OCI-M1 (cell line): ENCODE data around the gene FCAR.
"Not testable (repeated sequence)": the region's sequence is repeated elsewhere in the genome, so short reads cannot be mapped to it uniquely, and the experiment has no call there.

Experiments
- DNase-seq: peaks from one replicate; lab custom pipeline; 2025; lab: John Stamatoyannopoulos, UW

Gene FCAR

DNA sequence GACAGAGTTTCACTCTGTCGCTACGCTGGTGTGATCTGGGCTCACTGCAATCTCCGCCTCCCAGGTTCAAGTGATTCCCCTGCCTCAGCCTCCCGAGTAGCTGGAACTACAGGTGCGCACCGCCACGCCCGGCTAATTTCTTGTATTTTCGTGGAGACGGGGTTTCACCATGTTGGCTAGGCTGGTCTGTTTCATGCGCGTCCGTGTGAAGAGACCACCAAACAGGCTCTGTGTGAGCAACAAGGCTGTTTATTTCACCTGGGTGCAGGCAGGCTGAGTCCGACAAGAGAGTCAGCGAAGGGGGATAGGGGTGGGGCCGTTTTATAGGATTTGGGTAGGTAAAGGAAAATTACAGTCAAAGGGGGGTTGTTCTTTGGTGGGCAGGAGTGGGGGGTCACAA lies 20.1 kb downstream of the FCAR start:
- DNase-seq, result not testable (repeated sequence)

- no peak for DNase-seq
These were observed 22.0 kb downstream of the FCAR start for GRCh38 chr19:54896036-54896435.

GRCh38 chr19:54898685-54899084 lies 24.6 kb downstream of the FCAR start:
- not testable (repeated sequence) for DNase-seq

DNA sequence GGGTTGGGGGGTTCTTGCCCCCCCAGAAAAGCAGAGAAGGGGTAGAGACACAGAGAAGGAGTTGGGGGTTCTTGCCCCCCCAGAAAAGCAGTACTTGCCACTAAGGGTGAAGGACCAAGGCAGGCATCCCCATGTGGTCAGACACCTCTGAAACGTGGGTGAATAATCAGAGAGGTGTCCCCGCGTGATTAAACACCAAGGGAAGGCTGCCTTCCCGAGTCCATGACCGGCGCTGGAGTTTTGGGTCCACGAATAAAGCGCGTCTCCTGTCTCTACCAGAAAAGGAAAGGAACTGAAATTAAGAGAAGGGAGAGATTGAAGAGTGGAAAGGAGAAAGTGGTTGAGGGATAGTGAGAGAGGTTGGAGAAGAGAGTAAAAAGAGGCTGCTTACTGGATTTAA lies 25.6 kb downstream of the FCAR start:
- not testable (repeated sequence) for DNase-seq

- DNase-seq, result not testable (repeated sequence)
These were observed 27.1 kb downstream of the FCAR start for GRCh38 chr19:54901153-54901552.

- no peak for DNase-seq
These were observed 28.0 kb downstream of the FCAR start for GRCh38 chr19:54902061-54902460.

- DNase-seq, result no peak
These were observed 29.3 kb downstream of the FCAR start for GRCh38 chr19:54903303-54903702.

- DNase-seq, result not testable (repeated sequence)
These were observed 30.2 kb downstream of the FCAR start for GRCh38 chr19:54904261-54904660.

DNA sequence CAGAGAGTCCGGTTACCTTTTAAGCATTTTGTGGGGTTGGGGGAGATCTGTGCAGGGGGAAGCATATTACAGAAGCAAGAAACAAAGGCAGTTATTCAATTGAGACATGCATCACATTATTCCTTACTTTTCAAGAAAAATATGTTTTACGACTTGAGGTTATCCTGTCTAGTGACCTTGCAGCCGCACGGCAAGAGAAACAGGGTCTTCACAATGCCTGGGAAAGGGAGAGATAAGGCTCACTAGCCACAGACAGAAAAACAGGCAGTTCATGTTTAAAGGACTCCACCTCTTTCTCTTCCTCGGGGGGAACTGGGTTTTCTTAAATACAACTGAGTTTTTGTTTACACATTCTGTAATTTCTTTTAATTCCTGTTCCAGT lies 31.4 kb downstream of the FCAR start:
- peak; percentile 27 for DNase-seq

GRCh38 chr19:54905803-54906511 lies 31.9 kb downstream of the FCAR start, which contains the start of gene NCR1:
TSS of gene NCR1 (plus strand) at chr19:54906148. CDS start at chr19:54906188, 40 bp downstream.
- no peak for DNase-seq

- no peak for DNase-seq
These were observed 32.8 kb downstream of the FCAR start for GRCh38 chr19:54906819-54907218.

GRCh38 chr19:54907899-54908298 lies 33.9 kb downstream of the FCAR start:
- DNase-seq, result not testable (repeated sequence)

DNA sequence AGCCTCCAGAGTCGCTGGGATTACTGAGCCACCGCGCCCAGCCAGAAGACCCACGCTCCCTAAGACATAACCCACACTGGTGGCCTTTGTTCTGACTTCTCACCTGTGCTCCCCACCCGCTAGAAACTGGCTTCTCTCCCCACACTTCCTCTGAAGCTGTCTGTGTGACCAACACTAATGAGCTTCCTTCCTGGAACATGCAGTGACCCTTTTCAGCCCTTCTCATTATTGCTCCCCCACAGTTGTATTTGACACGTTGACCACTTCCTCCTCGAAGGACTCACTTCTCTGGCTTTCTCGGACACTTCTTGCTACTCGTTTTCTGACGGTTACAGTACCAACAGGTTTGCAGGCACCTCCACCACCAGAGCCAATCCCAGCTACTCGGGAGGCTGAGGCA lies 42.8 kb downstream of the FCAR start:
- no peak for DNase-seq

DNA sequence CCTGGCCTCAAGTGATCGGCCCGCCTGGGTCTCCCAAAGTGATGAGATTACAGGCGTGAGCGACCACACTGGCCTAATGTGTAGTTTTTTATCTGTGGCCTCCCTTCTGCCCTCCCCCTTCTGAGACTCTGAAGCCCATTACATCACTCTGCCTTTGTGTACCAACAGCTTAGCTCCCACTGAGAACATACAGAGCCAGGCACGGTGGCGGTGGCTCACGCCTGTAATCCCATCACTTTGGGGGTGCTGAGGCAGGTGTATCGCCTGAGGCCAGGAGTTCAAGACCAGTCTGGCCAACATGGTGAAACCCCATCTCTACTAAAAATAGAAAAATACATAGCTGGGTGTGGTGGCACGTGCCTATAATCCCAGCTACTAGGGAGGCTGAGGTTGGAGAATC lies 44.5 kb downstream of the FCAR start:
- no peak for DNase-seq

- peak; percentile 26 for DNase-seq
These were observed 45.9 kb downstream of the FCAR start for GRCh38 chr19:54919646-54920563.

DNA sequence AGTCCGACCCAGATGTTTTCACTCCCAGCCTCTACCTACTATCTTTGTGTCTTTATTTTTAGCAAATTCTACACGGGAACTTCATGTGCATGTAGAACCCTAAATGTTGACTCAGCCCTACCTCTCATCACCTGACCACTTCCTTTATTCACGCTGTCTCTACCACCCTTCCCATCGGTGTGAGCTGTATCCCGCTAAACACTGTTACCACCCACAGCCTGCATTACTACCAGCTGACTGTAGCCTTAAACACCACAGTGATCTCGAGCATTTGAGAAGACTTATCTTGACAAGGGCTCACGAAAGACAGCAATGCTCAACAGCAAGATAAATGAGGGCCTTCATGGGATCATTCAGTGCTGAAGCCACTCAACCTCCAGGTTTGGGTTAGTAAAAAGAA lies 47.0 kb downstream of the FCAR start:
- no peak for DNase-seq

DNA sequence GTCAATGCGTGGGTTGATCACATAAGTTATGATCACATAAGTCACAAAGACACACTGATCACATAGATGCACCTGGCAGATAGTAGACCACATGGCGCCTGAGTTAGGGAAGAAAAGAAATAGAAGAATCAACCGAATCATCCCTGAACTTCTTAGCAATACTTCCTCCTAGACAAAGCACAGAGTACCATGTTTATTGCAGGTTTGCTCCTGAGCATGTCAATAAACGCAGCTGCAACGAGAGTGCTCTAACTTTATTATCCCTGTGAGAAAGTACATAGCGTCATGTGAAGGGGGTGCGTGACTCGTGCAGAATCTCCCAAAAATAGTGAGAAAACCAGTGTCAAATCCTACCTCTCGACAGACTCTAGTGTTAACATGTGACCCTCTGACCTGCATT lies 49.2 kb downstream of the FCAR start:
- no peak for DNase-seq

DNA sequence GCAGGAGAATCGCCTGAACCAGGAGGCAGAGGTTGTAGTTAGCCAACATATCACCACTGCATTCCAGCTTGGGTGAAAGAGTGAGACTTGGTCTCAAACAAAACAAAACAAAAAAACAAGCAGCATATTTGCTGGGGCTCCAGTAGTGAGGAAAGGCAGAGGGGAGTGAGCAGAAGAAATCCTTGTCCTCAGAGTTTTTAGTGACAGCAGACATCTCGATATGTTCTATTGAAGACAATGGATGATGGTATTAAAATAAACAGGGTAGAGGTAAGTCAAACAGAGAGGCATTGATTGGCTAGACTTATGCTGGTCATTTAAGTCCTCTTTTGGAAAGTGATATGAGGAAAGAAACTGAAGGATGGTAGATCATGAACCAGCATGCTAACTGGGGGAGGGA lies 54.3 kb downstream of the FCAR start:
- DNase-seq, result peak; percentile 52

GRCh38 chr19:54937926-54938325 lies 63.9 kb downstream of the FCAR start:
- DNase-seq, result no peak

DNA sequence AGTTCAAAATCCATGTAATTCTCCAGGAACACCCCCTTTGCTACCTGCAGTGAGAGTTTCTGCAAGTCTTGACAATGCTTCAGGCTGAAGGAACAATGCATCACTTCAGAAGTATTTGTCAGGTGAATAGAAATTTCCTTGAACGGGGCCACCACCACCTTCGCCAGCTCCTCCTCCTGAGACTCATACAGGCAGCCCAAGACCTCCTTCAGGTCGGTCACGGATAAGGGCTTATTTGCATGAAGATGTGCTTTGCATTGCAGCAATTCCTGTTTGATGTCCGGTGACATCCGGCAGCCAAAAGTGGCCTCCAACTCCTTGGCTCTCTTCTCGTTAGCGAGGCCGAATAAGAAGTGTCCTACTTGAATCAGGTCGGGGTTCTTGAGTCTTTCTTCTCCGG lies 64.9 kb downstream of the FCAR start:
- no peak for DNase-seq

- DNase-seq, result not testable (repeated sequence)
These were observed 65.5 kb downstream of the FCAR start for GRCh38 chr19:54939538-54939937.
